GM10266 (cell line): ENCODE measurements around the gene B3GALT2.

Source experiments
- DNase-seq: peaks from one replicate; pipeline ENCODE4 v3.0.0; 2012; ENCODE audit errors: extremely low spot score
- CTCF ChIP-seq: IDR thresholded peaks from 2 replicates; pipeline ENCODE4 v1.5.1; 2012; ENCODE audit warnings: mild to moderate bottlenecking, low read depth; ENCODE audit not compliant: control insufficient read depth, insufficient read depth; ENCODE audit errors: missing control alignments

B3GALT2 gene

DNA sequence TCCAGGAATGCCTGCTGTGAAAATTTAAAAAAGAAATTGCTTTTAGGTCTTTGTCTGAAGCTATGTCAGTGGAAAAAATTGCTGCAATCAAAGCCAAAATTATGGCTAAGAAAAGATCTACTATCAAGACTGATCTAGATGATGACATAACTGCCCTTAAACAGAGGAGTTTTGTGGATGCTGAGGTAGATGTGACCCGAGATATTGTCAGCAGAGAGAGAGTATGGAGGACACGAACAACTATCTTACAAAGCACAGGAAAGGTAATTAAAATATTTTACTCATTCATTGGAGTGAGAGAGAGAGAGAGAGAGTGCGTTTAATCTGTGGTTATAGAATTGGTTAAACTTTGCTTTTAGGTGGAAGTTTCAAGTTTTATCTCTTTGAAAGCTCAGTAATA lies 44.6 kb downstream of the B3GALT2 start:
- no peak for DNase-seq
- TF ChIP-seq CTCF, result no peak

DNA sequence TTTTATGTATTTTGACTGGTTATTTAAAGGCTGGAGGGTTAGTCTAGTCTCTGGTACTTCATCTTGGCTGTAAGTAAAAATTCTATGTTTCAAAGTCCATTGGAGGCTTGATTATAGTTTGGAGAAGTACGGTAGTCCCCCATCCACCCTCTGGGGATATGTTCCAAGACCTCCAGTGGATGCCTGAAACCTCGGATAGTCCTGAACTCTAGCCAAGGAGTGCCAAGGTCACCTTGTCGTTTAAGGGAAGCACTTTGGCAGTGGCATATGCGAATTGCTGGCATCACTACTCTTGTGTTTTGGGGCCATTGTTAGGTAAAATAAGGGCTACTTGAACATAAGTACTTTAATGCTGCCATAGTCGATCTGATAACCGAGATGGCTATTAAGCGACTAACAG lies 46.2 kb downstream of the B3GALT2 start:
- TF ChIP-seq CTCF, result no peak
- no peak for DNase-seq

DNA sequence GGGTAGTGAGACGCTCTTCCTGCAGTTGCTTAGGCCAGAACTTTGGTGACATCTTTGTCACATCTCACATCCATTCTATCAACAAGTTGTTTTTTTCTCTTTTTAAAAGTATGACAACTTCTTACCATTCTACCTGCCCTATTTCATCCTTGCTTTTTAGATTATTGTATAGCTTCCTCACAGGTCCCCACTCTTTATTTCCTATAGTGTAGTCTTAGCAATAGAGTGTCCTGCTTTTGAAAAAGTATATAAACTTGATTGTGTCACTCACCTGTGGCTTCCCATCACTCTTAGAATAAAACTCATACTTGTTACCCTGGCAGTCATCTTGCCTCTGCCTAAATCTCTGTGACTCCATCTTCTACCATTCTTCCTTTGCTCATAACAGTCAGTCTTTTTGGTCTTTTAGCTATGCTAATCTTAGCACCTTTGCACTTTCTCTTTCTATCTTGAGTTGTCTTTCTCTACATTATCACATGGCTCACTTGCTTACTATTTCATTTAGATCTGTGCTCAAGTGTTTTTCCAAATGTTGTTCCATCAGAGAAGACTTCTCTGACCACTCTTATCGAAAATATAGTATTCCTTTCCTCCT lies 55.0 kb downstream of the B3GALT2 start:
- DNase-seq, result no peak
- TF ChIP-seq CTCF, result no peak
